Measurements from ENCODE around the gene LRIT2. TPM values are rescaled to one million over a fixed set of nuclear protein-coding genes. Genes with fewer than 3 reads are reported as not detected.

LRIT2 gene
- total RNA-seq, 1 experiment from 2014 or later, result not detected

DNA sequence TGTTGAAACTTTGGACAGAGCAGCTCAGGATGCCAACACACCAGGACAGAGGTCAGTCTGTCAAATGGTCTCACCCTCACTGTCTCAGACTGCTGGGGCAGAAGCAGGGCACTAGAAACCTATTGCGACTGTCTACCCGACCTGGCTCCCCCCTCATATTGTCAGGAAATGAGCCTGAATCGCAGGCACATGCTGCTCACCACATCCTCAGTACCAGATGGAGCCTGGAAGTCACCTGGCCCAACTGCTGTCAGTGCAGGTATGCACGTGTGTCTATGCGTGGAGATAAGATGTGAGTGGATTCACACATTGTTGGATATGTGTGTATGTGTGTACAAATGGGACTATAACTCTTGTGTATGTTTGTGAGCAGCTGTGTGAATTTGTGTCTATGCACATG lies 34.2 kb downstream of the LRIT2 start:
- Histone ChIP-seq H3K4me1 (ENCODE audit: insufficient read depth, low read length, poor library complexity, severe bottlenecking) (no peaks in the 10 kb centered on the region), H3K27me3 (replicated peaks; ENCODE audit: insufficient read depth, low read depth, low read length, poor library complexity) (peaks cover 56% of the 10 kb centered on the region), H3K36me3 (ENCODE audit: insufficient read depth, low read length, poor library complexity, severe bottlenecking) (no peaks in the 10 kb centered on the region), H3K4me3 (ENCODE audit: low read depth, low read length, poor library complexity, severe bottlenecking) (no peak overlapping the region), H3K9me3 (ENCODE audit: low read depth, low read length, poor library complexity, severe bottlenecking) (no peaks in the 10 kb centered on the region), H3K27ac (ENCODE audit: low read depth, low read length, poor library complexity, severe bottlenecking) (no peak overlapping the region)
- intact Hi-C loops (cut with micrococcal nuclease; ENCODE audit: unreplicated experiment), result no loop called here
- ChIA-PET POLR2A (ENCODE audit: low non-redundant PET) (no interaction called here), CTCF (no interaction called here)
- BruUV-seq (replicated peaks), result no TSS peak
- DNase-seq (ENCODE audit: low spot score), result no peak
- no peak for TF ChIP-seq EZH2 (IDR thresholded peaks at IDR 0.05; ENCODE audit: borderline replicate concordance, low read depth, low read length, poor library complexity, severe bottlenecking)
- TF ChIP-seq, protein P1, sequence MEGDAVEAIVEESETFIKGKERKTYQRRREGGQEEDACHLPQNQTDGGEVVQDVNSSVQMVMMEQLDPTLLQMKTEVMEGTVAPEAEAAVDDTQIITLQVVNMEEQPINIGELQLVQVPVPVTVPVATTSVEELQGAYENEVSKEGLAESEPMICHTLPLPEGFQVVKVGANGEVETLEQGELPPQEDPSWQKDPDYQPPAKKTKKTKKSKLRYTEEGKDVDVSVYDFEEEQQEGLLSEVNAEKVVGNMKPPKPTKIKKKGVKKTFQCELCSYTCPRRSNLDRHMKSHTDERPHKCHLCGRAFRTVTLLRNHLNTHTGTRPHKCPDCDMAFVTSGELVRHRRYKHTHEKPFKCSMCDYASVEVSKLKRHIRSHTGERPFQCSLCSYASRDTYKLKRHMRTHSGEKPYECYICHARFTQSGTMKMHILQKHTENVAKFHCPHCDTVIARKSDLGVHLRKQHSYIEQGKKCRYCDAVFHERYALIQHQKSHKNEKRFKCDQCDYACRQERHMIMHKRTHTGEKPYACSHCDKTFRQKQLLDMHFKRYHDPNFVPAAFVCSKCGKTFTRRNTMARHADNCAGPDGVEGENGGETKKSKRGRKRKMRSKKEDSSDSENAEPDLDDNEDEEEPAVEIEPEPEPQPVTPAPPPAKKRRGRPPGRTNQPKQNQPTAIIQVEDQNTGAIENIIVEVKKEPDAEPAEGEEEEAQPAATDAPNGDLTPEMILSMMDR (conservative IDR thresholded peaks at IDR 0.05; ENCODE audit: low read depth, low read length), result no peak

DNA sequence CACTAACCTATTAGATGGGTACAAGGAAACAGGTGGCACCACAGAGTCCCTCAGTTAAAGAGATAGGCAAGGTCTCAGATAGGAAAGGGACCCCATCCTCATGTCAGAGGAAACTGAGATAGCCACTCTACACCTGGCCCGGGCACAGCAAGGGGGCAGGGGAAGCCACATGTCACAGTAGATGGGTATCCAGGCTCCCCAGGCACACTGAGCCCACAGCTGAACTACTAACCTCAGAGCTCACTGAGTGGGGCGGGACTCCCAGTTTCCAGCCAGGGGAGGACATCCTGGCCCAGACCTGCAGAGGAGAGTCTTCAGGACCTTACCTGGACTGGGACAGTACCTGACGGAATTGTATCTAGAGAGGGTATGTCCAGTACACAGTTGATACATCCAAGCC lies 34.7 kb downstream of the LRIT2 start:
- no peaks in the 10 kb centered on the region for H3K36me3 ChIP-seq (ENCODE audit: insufficient read depth, low read length, poor library complexity, severe bottlenecking)
- H3K27ac ChIP-seq (ENCODE audit: low read depth, low read length, poor library complexity, severe bottlenecking), result no peak overlapping the region
- no peaks in the 10 kb centered on the region for H3K4me1 ChIP-seq (ENCODE audit: insufficient read depth, low read length, poor library complexity, severe bottlenecking)
- BruUV-seq (replicated peaks), result no TSS peak
- H3K9me3 ChIP-seq (ENCODE audit: low read depth, low read length, poor library complexity, severe bottlenecking), result no peaks in the 10 kb centered on the region
- ChIA-PET POLR2A (ENCODE audit: low non-redundant PET) (no interaction called here), CTCF (no interaction called here)
- TF ChIP-seq, protein P1 (conservative IDR thresholded peaks at IDR 0.05; ENCODE audit: low read depth, low read length), result no peak
- no peak for TF ChIP-seq EZH2 (IDR thresholded peaks at IDR 0.05; ENCODE audit: borderline replicate concordance, low read depth, low read length, poor library complexity, severe bottlenecking)
- no peak overlapping the region for H3K4me3 ChIP-seq (ENCODE audit: low read depth, low read length, poor library complexity, severe bottlenecking)
- peaks cover 51% of the 10 kb centered on the region for H3K27me3 ChIP-seq (replicated peaks; ENCODE audit: insufficient read depth, low read depth, low read length, poor library complexity)
- no peak for DNase-seq (ENCODE audit: low spot score)
- intact Hi-C loops (cut with micrococcal nuclease; ENCODE audit: unreplicated experiment), result no loop called here

DNA sequence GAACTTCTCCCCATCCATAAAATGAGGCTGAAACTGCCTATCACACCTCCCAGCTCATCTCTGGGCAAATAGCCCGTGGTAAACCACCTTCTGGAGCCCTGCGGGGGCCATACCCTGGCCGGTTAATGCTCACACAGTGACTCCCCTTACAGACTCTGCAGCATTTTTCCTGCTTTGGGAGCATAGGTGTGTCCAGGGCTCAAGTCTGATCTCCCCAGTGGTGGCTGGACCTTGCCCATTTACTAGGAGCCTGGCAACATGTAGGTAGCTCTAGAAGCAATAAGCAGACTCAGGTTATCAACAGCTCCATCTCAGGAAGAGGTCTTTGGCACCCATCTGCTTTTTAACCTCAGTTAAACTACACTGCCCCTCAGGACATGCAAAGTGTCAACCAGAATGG lies 36.5 kb downstream of the LRIT2 start:
- no peak overlapping the region for H3K4me3 ChIP-seq (ENCODE audit: low read depth, low read length, poor library complexity, severe bottlenecking)
- H3K4me1 ChIP-seq (ENCODE audit: insufficient read depth, low read length, poor library complexity, severe bottlenecking), result no peaks in the 10 kb centered on the region
- no TSS peak for BruUV-seq (replicated peaks)
- H3K27me3 ChIP-seq (replicated peaks; ENCODE audit: insufficient read depth, low read depth, low read length, poor library complexity), result peaks cover 33% of the 10 kb centered on the region
- TF ChIP-seq, protein P1 (conservative IDR thresholded peaks at IDR 0.05; ENCODE audit: low read depth, low read length), result no peak
- TF ChIP-seq EZH2 (IDR thresholded peaks at IDR 0.05; ENCODE audit: borderline replicate concordance, low read depth, low read length, poor library complexity, severe bottlenecking), result no peak
- DNase-seq (ENCODE audit: low spot score), result no peak
- H3K27ac ChIP-seq (ENCODE audit: low read depth, low read length, poor library complexity, severe bottlenecking), result no peak overlapping the region
- intact Hi-C loops (cut with micrococcal nuclease; ENCODE audit: unreplicated experiment), result no loop called here
- H3K9me3 ChIP-seq (ENCODE audit: low read depth, low read length, poor library complexity, severe bottlenecking), result no peaks in the 10 kb centered on the region
- ChIA-PET CTCF (no interaction called here), POLR2A (ENCODE audit: low non-redundant PET) (no interaction called here)
- no peaks in the 10 kb centered on the region for H3K36me3 ChIP-seq (ENCODE audit: insufficient read depth, low read length, poor library complexity, severe bottlenecking)
